Fibroblast of gingiva (primary cell): Measurements from ENCODE around the gene TRIAP1.

ENCODE experiments used
- DNase-seq: peaks from one replicate; pipeline ENCODE4 v3.0.0-alpha.2; 2011; ENCODE audit warnings: low read depth

The TRIAP1 gene

DNA sequence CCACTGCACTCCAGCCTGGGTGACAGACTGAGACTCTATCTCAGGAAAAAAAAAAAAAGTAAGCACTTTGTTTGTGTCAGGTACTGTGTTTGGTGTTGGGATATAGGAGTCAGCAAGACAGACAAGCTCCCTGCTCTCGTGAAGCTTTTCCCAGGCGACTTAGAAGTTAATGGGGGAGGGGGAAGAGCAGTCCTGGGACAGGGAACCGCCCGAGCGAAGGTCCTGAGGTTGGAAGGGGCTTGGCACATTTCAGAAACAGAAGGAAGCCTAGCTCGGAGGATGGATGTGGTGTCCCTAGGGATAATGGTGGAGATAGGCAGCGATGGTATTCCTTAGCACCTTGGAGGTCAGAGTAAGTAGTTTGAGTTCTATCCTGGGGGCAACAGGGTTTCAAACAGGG is 16.8 kb downstream of the TRIAP1 start:
- no peak for DNase-seq

DNA sequence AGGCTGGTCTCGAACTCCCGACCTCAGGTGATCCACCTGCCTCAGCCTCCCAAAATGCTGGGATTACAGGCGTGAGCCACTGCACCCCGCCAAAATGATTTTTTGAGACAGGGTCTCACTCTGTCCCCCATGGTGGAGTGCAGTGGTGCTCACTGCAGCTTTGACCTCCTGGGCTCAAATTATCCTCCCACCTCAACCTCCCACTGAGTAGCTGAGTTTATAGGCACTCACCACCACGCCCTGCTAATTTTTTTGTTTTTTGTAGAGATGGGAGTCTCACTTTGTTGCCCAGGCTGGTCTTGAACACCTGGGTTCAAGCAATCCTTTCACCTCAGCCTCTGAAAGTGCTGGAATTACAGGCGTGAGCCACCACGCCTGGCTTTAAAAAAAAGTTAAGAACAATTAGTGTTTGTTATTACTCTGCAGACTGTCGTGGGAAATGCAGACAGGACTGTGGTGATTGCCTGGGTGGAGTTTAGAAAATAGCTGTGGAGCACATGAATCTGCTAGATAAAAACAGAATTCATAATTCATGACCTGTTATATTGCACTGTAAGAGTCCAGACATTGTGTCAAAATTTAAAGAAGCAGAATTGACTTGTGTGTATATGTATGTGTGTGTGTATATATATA is 17.5 kb downstream of the TRIAP1 start:
- DNase-seq: no peak

DNA sequence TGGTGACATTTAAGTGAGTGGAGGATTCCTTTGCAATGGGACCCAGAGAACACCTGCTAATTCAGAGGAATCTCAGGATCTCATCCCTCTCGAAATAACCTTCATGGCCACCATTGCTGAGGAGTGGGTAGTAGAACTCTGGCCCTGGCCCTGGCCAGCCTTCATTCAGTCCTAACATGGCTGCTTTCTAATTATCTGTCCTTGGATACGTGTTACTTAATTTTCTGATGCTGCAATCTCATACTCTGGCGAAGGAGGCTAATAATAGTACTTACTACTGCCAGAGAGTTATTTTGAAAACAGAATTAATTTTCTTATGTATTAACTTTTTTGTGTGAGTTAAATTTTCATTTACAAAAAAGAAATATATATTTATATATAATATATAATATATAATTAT is 20.4 kb downstream of the TRIAP1 start:
- no peak for DNase-seq

DNA sequence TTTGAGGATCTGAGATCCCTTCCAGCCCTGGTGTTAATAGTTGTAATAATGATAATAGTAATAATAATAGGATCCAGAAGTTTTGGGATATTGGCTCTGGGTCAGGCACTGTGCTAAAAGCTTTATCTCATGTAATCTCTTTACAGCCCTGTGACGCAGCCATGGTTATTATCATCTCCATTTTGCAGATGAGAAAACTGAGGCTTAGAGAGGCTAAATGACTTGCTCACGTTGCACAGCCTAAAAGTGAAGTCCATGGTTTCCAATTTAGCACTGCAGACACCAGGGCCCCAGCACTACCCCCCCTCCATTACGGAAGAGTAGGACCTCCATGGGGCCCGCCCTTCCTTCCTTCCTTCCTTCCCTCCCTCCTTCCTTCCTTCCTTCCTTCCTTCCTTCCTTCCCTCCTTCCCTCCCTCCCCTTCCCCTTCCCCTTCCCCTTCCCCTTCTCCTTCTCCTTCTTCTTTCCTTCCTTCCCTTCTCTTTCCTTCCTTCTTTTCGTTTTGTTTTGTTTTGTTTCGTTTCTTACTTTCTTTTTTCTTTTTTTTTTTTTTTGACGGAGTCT is 23.2 kb downstream of the TRIAP1 start:
- no peak for DNase-seq

DNA sequence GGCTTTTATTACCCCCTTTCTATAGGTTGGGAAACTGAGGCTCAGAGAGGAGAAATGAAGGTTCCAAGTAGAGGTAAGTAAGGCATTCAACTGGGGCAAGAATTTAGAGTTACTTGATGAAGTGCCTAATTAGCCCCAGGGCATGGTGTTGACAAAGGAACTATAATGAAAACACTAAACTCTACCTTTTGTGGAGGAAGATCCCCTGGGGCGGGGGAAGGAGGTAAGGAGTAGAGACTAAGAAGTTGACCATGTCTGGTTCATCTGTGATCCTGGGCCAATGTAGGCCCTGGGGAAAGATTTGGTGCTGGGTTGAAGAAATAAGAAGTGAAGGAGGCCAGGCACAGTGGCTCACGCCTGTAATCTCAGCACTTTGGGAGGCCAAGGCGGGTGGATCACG is 24.5 kb downstream of the TRIAP1 start:
- no peak for DNase-seq

DNA sequence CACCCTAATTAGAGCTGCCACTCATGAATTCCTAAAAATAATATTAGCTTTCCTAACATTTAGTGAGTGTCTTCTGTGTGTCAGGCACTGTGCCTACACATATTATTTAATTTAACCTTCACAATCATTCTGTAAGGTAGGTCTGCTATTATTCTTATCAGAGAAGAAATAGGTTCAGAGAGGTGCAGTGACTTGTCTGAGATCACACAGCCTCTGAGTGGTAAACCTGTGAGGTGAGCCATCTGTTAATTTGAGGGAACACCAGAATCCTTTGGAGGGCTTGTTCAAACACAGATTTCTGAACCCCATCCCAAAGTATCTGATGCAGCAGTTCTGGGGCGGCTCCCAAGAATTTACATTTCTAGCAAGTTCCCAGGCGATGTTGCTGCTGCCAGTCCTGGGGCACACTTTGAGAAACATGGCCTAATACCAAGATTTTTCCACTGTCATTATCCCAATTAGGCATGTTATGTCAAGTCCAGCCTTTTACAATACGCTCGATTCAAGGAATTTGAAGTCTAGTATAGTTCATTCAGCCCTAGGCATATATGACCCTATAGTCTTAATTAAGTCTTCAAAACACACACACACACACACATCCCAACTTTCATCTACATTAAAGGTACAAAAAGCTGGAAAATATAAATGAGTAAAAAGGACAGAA is 28.1 kb downstream of the TRIAP1 start:
- DNase-seq: no peak

DNA sequence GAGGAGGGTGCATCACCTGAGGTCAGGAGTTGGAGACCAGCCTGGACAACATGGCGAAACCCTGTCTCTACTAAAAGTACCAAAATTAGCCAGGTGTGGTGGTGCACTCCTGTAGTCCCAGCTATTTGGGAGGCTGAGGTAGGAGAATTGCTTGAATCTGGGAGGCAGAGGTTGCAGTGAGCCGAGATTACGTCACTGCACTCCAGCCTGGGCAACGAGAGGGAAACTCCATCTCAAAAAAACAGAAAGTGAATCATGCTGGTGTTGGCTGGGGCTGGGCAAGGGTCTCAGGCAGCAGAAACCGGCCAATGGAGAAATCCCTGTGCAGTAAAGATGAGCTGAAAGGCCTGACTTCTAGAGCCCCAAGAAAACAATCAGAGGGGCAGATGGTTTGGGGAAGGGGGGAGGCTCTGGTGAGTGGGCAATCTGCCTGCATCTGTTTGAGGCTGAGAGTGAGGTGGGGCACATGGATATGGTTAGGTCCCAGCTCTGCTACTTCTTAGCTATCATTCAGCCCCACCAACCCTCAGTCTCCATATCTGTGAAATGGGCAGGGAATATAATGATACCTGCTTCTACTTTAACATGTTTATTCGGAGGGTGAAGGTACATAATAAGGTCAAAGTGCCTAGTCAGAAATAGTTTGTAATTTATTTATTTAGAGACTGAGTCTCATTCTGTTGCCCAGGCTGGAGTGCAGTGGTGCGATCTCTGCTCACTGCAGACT is 29.5 kb downstream of the TRIAP1 start:
- no peak for DNase-seq

DNA sequence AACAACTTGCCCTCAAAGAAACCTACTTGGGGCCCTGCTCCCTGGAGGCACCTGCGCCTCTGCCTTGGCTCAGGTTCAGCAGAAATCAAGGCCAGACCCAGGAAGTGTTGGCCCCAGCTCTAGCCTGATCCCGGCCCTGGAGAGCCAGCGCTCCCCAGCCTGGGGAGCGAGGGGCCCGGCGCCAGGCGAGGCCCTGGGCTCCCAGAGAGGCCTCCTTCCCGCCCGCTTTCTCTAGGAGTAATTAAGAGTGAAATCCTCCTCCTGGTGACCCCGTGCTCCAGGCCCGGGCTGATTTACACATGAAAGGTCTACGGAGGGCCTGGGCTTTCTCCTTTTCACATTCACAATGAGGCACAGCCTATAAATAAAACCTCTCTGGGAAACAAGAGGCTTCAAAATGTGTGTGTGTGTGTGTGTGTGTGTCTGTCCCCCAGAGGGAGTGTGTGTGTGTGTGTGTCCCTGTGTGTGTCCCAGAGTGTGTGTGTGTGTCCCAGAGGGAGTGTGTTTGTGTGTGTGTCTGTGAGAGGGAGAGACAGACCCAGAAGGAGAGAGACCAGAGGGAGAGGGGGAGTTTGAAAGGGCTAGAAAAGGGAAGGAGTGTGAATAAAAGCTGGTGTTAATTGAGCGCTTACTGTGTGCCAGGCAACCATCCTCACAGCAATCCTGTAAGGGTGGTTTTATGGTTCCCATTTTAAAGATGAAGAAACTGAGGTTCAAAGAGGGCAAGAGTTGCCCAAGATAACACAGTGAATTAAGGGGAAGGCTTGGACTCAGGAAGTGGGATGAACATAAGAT is 32.1 kb downstream of the TRIAP1 start:
- DNase-seq: no peak

DNA sequence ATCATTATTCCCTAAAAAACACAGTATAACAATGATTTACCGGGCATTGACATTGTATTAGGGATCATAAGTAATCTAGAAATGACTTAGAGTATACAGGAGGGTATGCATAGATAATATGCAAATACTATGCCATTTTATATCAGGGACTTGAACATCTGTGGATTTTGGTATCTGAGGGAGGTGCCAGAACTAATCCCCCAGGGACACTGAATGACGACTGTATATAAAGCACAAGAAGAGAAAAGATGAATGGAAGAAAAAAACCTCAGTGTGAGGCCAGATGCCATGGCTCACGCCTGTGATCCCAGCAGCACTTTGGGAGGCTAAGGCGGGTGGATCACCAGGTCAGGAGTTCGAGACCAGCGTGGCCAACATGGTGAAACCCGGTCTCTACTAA is 33.8 kb downstream of the TRIAP1 start:
- no peak for DNase-seq

DNA sequence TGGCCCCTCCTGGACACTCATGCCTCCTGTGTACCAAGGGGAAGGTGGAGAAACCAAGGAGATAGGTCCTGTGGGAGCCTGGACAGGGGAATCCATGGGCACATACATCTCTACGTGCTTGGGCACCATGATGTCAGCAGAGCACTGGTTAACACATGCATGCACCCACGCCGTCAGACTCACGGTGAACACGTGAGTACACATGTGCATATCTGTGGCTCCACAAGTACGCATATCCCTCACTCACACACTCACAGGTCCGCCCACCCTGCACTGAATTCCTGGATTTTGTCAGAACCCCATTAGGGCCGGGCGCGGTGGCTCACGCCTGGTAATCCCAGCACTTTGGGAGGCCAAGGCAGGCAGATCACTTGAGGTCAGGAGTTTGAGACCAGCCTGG is 37.4 kb downstream of the TRIAP1 start:
- DNase-seq: no peak

DNA sequence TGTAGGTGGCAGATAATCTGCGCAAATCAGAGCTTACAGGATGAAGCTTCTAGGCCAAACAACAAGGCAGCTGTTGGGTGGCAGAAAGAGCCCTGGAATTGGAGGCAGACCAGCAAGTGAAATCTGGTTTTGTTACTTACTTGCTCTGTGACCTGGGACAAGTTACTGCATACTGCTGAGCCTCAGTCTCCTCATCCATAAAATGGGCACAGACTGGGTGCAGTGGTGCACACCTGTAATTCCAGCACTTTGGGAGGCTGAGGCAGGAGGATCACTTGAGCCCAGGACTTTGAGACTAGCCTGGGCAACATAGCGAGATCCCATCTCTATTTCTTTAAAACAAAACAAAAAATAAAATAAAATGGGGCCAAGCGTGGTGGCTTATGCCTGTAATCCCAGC is 39.6 kb downstream of the TRIAP1 start:
- no peak for DNase-seq

DNA sequence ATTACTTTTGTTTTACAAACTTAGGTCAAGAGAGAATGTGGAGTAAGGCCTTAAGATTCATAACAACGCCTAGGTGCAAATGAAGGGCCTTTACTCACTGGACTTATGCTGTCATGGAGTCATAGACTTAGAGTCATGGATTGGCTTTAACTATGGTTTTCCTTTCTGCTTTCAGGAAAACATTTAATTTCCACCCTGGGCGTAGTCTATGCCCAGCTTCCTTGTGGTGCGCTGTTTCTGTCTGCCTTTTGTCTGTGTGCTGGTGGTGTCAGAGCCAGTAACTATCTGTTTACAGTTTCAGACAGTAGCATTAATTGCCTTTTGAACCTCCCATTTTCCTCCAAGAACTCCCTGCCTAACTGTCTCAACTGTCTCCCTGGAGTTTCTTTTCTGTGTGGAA is 40.1 kb downstream of the TRIAP1 start:
- DNase-seq: no peak

DNA sequence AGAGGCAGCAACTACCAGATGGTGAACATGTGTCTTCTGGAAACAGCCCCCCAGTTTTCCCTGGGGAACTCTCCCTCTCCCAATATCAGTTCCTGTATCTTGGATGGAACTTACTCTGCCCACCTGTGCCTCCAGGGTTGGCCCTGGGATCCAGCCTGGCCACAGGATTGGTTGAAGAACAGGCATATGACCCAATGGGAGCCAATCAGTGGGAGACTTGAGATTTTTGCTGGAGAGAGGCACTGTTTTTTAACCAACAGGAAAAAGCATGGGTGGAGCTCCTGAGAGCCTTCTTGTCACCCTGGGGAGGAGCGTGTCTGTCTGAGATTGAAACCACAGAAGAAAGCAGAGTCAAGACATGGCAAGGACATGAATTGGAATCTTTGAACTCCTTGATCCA is 41.9 kb downstream of the TRIAP1 start:
- DNase-seq: no peak

DNA sequence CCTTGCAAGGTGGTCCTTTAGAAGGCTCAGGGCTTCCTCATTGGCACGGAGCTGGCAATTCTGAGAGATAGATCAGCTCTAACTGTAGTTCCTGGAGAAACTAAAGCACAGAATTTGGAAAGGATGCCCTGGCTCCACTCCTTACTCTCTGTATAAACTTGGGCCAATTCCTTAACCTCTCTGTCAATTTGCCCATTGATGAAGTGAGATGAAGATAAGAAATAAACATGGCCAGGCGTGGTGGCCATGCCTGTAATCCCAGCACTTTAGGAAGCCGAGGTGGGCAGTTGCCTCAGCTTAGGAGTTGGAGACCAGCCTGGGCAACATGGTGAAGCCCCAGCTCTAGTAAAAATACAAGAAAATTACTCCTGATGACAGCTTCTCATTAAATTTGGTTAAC is 42.3 kb downstream of the TRIAP1 start:
- no peak for DNase-seq

DNA sequence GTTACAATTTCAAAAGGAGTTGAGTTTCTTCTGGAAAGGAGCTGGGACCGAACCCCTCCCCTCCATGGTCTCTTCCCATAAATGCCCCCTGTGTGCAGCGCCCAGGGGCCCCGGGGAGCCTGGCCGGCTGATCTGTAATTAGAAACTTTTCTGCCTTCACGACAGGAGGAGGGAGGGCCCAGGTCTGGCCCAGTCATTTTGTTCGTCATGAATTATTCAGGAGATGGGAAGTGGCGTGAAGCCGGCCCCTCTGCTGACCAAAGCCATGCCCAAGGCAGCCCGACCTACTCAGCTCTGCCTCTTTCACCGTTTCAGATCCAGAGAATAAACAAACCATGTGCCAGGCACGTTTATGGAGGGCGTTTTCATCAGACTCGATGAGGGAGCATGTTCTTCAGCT is 44.0 kb downstream of the TRIAP1 start:
- DNase-seq: no peak

DNA sequence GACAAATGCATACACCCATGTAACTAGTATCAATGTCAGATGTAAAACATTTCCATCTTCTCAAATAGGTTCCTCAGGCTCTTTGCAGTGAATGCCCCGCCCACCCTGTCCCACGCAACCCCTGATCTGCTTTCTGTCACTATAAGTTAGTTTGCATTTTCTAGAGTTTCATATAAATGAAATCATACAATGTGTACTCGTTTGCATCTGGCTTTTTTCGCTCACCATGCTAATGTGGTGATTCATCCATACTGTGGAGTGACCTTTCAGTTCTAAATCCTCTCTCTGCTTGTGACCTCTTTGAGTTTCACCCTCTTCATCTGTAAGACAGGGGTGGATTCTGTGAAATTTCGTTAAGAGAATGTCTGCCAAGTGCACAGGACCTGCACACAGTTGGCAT is 46.7 kb downstream of the TRIAP1 start:
- DNase-seq: peak; percentile 26

DNA sequence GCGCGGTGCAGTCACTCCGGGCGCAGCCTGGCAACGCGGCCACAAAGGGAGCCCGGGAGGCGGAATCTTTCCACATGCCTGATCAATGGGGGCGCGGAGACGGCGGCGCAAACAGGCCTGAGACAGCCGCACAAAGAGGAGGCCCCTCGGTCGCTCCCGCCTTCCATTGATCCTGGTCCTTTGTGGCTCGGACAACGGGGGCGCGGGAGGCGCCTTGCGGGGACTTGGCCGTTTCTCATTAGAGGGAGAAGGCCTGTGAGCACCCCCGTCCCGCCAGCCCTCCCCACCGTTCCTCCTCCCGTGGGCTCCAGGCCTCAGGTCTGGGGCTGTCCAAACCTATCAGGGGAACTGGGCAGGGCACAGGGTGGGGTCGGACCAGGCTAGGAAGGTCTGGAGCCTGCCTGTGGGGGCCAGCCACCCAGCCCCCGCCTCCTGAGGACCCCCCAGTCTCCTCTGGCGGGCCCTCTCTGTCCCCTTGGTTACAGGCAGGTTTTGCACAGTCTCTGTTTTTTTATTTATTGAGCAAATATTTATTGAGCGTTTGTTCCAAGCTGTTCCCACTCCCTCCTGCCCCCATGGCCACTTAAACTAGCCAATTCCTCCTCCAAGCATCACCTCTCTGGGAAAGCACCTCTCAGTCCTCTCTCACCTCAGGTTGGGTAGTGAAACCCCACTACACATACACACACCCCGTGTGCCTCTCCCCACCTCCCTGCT is 48.2 kb downstream of the TRIAP1 start:
- no peak for DNase-seq

DNA sequence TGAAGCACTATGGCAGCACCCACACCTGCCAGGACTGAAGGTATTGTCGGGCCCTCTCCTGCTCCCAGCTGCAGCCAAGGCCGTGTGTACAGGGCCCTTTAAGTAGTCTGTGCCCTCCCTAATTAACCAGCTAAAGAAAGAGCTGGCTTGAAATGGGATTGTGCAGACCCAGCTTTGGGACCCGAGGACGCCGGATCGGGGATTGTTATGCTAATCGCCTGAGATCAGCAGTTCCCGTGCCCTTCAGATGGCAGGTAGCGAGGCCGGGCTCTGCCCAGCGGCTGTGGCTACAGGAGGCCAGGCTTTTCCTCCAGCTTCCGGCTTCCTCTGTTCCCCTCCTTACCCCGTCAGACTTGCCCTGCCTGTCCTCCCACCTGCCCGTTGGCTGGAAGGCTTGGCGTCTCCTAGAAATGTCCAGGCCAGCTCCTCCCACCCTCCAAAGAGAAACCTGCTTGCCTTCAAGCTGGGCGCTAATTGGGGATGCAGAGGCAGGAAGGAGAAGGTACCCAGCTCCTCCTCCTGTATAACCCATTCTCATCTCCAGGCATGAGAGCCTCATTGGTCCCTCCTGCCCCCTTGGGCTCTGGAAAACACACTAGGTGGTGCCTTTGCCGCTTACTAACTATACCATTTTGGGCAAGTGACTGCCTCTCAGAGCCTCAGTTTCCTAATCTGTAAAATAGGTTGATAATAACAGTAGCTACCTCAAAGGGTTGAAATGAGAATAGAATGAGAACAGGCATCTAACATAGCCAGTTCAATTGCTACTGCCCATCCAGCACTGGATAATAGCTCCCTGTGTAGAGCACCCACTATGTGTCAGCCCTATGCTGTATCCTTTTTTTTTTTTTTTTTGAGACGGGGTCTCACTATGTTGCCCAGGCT is 51.5 kb downstream of the TRIAP1 start:
- no peak for DNase-seq
